Coronary artery (tissue), 2 donors: Measurements from ENCODE around the gene CSNK2A1.

Experiments used
- DNase-seq: peaks from one replicate; pipeline ENCODE4 v3.0.0-alpha.2; 2017; ENCODE audit warnings: low spot score
- H3K27ac ChIP-seq, 2 donors: fragments of 200-600 bp; sonication (generic); one replicate each; pipeline ENCODE4 v1.5.1; 2016 to 2019
- H3K4me3 ChIP-seq: fragments of 200-600 bp; sonication (generic); 2 replicates; pipeline ENCODE4 v1.5.1; 2016; ENCODE audit warnings: mild to moderate bottlenecking, moderate library complexity
- CTCF ChIP-seq: fragments of 200-600 bp; sonication (generic); IDR thresholded peaks from one replicate; pipeline ENCODE4 v1.5.1; 2019; ENCODE audit warnings: antibody characterized with exemption

The CSNK2A1 gene

GRCh38 chr20:535958-536357, 7.6 kb downstream of the CSNK2A1 start:
- peak overlapping the region; percentile 3 for H3K4me3 ChIP-seq
- TF ChIP-seq CTCF: no peak
- H3K27ac ChIP-seq: no peak overlapping the region
- no peak for DNase-seq

- Histone ChIP-seq H3K4me3 (no peak overlapping the region), H3K27ac (no peak overlapping the region)
- no peak for DNase-seq
- TF ChIP-seq CTCF: no peak
Measured at GRCh38 chr20:533526-533925, 10.1 kb downstream of the CSNK2A1 start.

GRCh38 chr20:532530-532929, 11.1 kb downstream of the CSNK2A1 start:
- H3K4me3 ChIP-seq: no peak overlapping the region
- no peak overlapping the region for H3K27ac ChIP-seq
- DNase-seq: no peak
- TF ChIP-seq CTCF: no peak

GRCh38 chr20:531608-532007, 12.0 kb downstream of the CSNK2A1 start:
- no peak for TF ChIP-seq CTCF
- H3K4me3 ChIP-seq: no peak overlapping the region
- DNase-seq: no peak
- no peak overlapping the region for H3K27ac ChIP-seq

- TF ChIP-seq CTCF: no peak
- Histone ChIP-seq H3K27ac (no peak overlapping the region), H3K4me3 (no peak overlapping the region)
- DNase-seq: no peak
Measured at GRCh38 chr20:530321-530720, 13.3 kb downstream of the CSNK2A1 start.

GRCh38 chr20:528923-529604, 14.5 kb downstream of the CSNK2A1 start:
- Histone ChIP-seq H3K4me3 (no peak overlapping the region), H3K27ac (no peak overlapping the region)
- no peak for TF ChIP-seq CTCF
- no peak for DNase-seq

GRCh38 chr20:527571-527886, 16.1 kb downstream of the CSNK2A1 start:
- H3K4me3 ChIP-seq: no peak overlapping the region
- no peak for DNase-seq
- TF ChIP-seq CTCF: no peak

More at GRCh38 chr20:527571-527886, 16.1 kb downstream of the CSNK2A1 start:
- no peak overlapping the region for H3K27ac ChIP-seq
